Right lobe of liver (tissue), 4 donors: ENCODE measurements around the gene SRP14.

Source experiments
- POLR2A ChIP-seq: fragments of 450-650 bp; IDR thresholded peaks from one replicate; pipeline ENCODE4 v1.6.1; 2017; ENCODE audit warnings: antibody characterized with exemption, mild to moderate bottlenecking
- TF ChIP-seq, protein P1 (sequence below), 4 donors: fragments of 200-600 bp in 3 of 4; fragments of 450-650 bp in 1 of 4; IDR thresholded peaks; one replicate each; pipeline versions ENCODE4 v1.5.1 to v1.8.0; 2016 to 2022; ENCODE audit warnings: antibody characterized with exemption in 4 of 4, mild to moderate bottlenecking in 2 of 4
- donor health status: DM: no; HTN: no; CAD: no.
- donor health status: DM: no; HTN: no; CAD: no.
- donor health status: DM: no; HTN: yes; CAD: no.

DNA sequence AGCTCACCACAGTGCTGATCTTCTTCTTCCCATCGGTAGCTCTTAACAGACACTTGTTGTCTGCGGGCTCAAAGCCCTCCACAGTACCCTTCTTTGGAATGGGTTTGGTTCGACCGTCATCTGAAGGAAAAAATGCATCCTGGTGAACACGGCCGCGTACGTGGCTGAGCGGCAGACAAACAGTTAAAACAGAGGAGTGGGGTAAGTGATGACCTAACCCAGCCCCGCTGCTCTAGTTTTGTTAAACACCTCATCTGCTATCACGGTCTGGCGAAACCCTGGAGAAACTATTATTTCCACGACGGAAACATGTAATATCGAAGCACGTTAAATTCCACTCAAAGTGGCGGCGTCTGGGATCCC lies 725 bp downstream of the SRP14 start:
- TF ChIP-seq, protein P1, sequence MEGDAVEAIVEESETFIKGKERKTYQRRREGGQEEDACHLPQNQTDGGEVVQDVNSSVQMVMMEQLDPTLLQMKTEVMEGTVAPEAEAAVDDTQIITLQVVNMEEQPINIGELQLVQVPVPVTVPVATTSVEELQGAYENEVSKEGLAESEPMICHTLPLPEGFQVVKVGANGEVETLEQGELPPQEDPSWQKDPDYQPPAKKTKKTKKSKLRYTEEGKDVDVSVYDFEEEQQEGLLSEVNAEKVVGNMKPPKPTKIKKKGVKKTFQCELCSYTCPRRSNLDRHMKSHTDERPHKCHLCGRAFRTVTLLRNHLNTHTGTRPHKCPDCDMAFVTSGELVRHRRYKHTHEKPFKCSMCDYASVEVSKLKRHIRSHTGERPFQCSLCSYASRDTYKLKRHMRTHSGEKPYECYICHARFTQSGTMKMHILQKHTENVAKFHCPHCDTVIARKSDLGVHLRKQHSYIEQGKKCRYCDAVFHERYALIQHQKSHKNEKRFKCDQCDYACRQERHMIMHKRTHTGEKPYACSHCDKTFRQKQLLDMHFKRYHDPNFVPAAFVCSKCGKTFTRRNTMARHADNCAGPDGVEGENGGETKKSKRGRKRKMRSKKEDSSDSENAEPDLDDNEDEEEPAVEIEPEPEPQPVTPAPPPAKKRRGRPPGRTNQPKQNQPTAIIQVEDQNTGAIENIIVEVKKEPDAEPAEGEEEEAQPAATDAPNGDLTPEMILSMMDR (IDR thresholded peaks at IDR 0.05) = no peak
- TF ChIP-seq POLR2A = no peak
